Right renal cortex interstitium (tissue), 3 donors: Measurements from ENCODE around the gene SEMA4A. TPM values are rescaled to one million over a fixed set of nuclear protein-coding genes. Genes with fewer than 3 reads are reported as not detected.
"Not testable (repeated sequence)": the region's sequence is repeated elsewhere in the genome, so short reads cannot be mapped to it uniquely, and the experiment has no call there.

Source experiments
- DNase-seq, 3 donors: peaks; one replicate each; pipeline ENCODE4 v3.0.0-alpha.2; 2013; ENCODE audit warnings: low read depth in 3 of 3, low spot score in 2 of 3
- polyA plus RNA-seq, 3 donors: library from polyadenylated mRNA; unstranded; fragments of 120-200 nt; gene quantifications; one replicate each; pipeline ENCODE4 v1.2.1, GENCODE V29; 2013; ENCODE audit not compliant: insufficient read length in 3 of 3

Gene SEMA4A
- 10 to 100 TPM; 14.8 to 19.9 (median 18.3) TPM for polyA plus RNA-seq

- DNase-seq = no peak
Measured at GRCh38 chr1:156153362-156153761, at the start of gene SEMA4A. SEMA4A (plus strand) TSS chr1:156153585; CDS start chr1:156154579, 994 bp downstream.

GRCh38 chr1:156104065-156104810 lies 49.1 kb upstream of the SEMA4A start:
- DNase-seq = no peak

GRCh38 chr1:156104861-156105832 lies 48.2 kb upstream of the SEMA4A start:
- DNase-seq = no peak

- no peak for DNase-seq
Measured at GRCh38 chr1:156106624-156107488, 46.5 kb upstream of the SEMA4A start.

GRCh38 chr1:156108057-156108456 lies 45.3 kb upstream of the SEMA4A start:
- DNase-seq = no peak

GRCh38 chr1:156108664-156109241 lies 44.6 kb upstream of the SEMA4A start:
- no peak for DNase-seq

GRCh38 chr1:156110252-156110651 lies 43.1 kb upstream of the SEMA4A start:
- DNase-seq = no peak

GRCh38 chr1:156111355-156111962 lies 41.9 kb upstream of the SEMA4A start:
- DNase-seq = no peak

- DNase-seq = no peak
Measured at GRCh38 chr1:156112276-156113137, 40.9 kb upstream of the SEMA4A start.

GRCh38 chr1:156113282-156113950 lies 40.0 kb upstream of the SEMA4A start:
- DNase-seq = no peak

- DNase-seq = no peak
Measured at GRCh38 chr1:156114101-156114918, 39.1 kb upstream of the SEMA4A start, which contains the start of gene LMNA. LMNA (plus strand) TSS chr1:156114711; CDS start chr1:156114919, 208 bp downstream.

- no peak for DNase-seq
Measured at GRCh38 chr1:156114919-156115513, 38.4 kb upstream of the SEMA4A start.

- DNase-seq = no peak
Measured at GRCh38 chr1:156115514-156116374, 37.6 kb upstream of the SEMA4A start.

- not testable (repeated sequence) for DNase-seq
Measured at GRCh38 chr1:156116731-156117130, 36.7 kb upstream of the SEMA4A start.

- DNase-seq = no peak
Measured at GRCh38 chr1:156117414-156118176, 35.8 kb upstream of the SEMA4A start.
